GM23338 (cell line): ENCODE data around the gene ESR1. TPM values are rescaled to one million over a fixed set of nuclear protein-coding genes. Genes with fewer than 3 reads are reported as not detected.

ENCODE experiments used
- ATAC-seq: fragments of 200-7000 bp; cut with Tn5 transposase; 3 replicates; pipeline ENCODE4 v1.9.1; 2020
- DNase-seq: peaks from one replicate; pipeline ENCODE4 v3.0.0-alpha.2; 2015; ENCODE audit warnings: low spot score
- H2AFZ ChIP-seq: fragments of 200-600 bp; sonication (generic); 2 replicates; pipeline ENCODE4 v1.8.0; 2016; ENCODE audit warnings: antibody characterized with exemption, mild to moderate bottlenecking, moderate library complexity
- H3F3A ChIP-seq: fragments of 200-600 bp; sonication (generic); replicated peaks from 2 replicates; pipeline ENCODE4 v1.8.0; 2017; ENCODE audit warnings: antibody characterized with exemption, mixed run types, low read depth
- H3K27ac ChIP-seq: fragments of 200-600 bp; sonication (generic); 2 replicates; pipeline ENCODE4 v1.6.1; 2016; ENCODE audit warnings: low read depth
- H3K27me3 ChIP-seq: fragments of 200-600 bp; sonication (generic); 2 replicates; pipeline ENCODE4 v1.8.0; 2016; ENCODE audit warnings: mild to moderate bottlenecking, mixed run types, moderate library complexity; ENCODE audit not compliant: insufficient read depth
- H3K36me3 ChIP-seq: fragments of 200-600 bp; sonication (generic); 2 replicates; pipeline ENCODE4 v1.8.0; 2016; ENCODE audit warnings: mild to moderate bottlenecking; ENCODE audit not compliant: insufficient read depth
- H3K4me1 ChIP-seq: fragments of 200-600 bp; sonication (generic); 2 replicates; pipeline ENCODE4 v1.8.0; 2016; ENCODE audit warnings: mild to moderate bottlenecking, moderate library complexity; ENCODE audit not compliant: insufficient read depth
- H3K4me2 ChIP-seq: fragments of 200-600 bp; sonication (generic); 2 replicates; pipeline ENCODE4 v1.7.1; 2017; ENCODE audit warnings: mixed run types
- H3K4me3 ChIP-seq: fragments of 200-600 bp; sonication (generic); 2 replicates; pipeline ENCODE4 v1.6.1; 2016; ENCODE audit warnings: mixed run types
- H3K79me2 ChIP-seq: fragments of 200-600 bp; sonication (generic); replicated peaks from 2 replicates; pipeline ENCODE4 v1.8.0; 2017; ENCODE audit warnings: mild to moderate bottlenecking; ENCODE audit not compliant: insufficient read depth
- H3K9me2 ChIP-seq: fragments of 200-600 bp; sonication (generic); 2 replicates; pipeline ENCODE4 v1.8.0; 2017; ENCODE audit not compliant: insufficient read depth
- H4K20me1 ChIP-seq: fragments of 200-600 bp; sonication (generic); replicated peaks from 2 replicates; pipeline ENCODE4 v1.8.0; 2017; ENCODE audit warnings: mild to moderate bottlenecking; ENCODE audit not compliant: insufficient read depth
- H3K27ac Mint-ChIP-seq: 2 replicates; pipeline ENCODE4 v1.8.0; 2020; ENCODE audit warnings: inconsistent platforms, mild to moderate bottlenecking, moderate library complexity, mixed read lengths
- H3K27me3 Mint-ChIP-seq: 3 replicates; pipeline ENCODE4 v1.8.0; 2022; ENCODE audit warnings: low read depth, mild to moderate bottlenecking, moderate library complexity, mixed read lengths, inconsistent platforms; ENCODE audit not compliant: insufficient read depth, poor library complexity
- H3K36me3 Mint-ChIP-seq: 3 replicates; pipeline ENCODE4 v1.8.0; 2021; ENCODE audit warnings: low read depth, mild to moderate bottlenecking, inconsistent platforms, moderate library complexity, mixed read lengths
- H3K4me1 Mint-ChIP-seq: 3 replicates; pipeline ENCODE4 v1.8.0; 2020; ENCODE audit warnings: mild to moderate bottlenecking, inconsistent platforms, mixed read lengths
- H3K4me3 Mint-ChIP-seq: 3 replicates; pipeline ENCODE4 v1.8.0; 2021; ENCODE audit warnings: moderate library complexity, mild to moderate bottlenecking, inconsistent platforms, mixed read lengths
- H3K9me3 Mint-ChIP-seq: 3 replicates; pipeline ENCODE4 v1.8.0; 2020; ENCODE audit warnings: moderate library complexity, mild to moderate bottlenecking, inconsistent platforms, mixed read lengths
- EZH2phosphoT487 ChIP-seq: fragments of 200-600 bp; sonication (generic); IDR thresholded peaks from one replicate; pipeline ENCODE4 v1.8.1; 2018; ENCODE audit warnings: antibody characterized with exemption; ENCODE audit not compliant: unreplicated experiment
- NANOG ChIP-seq: IDR thresholded peaks from 2 replicates; pipeline ENCODE4 v1.6.1; 2016; ENCODE audit warnings: antibody characterized with exemption, borderline replicate concordance
- long read RNA-seq: library from polyadenylated mRNA; unstranded; transcript quantifications from one replicate; pipeline ENCODE4 v2.0.0, GENCODE V29; 2020; ENCODE audit not compliant: unreplicated experiment
- polyA plus RNA-seq: library from polyadenylated mRNA; unstranded; fragments of >200 nt; fragmentation: Nextera tagmentation; extraction: Ambion mirVana; gene quantifications from 2 replicates; pipeline ENCODE4 v1.2.1, GENCODE V29; 2016
- total RNA-seq: library from RNA; depleted of rRNA; stranded (reverse); fragments of >200 nt; shearing (Covaris generic); gene quantifications from 2 replicates; pipeline ENCODE4 v1.2.3, GENCODE V29; 2014; rRNA removed
- TF ChIP-seq, protein P1 (sequence below): IDR thresholded peaks from 2 replicates; pipeline ENCODE4 v1.6.1; 2016; ENCODE audit warnings: antibody characterized with exemption
- TF ChIP-seq, protein P2 (sequence below): fragments of 250-450 bp; sonication (Bioruptor Pico); IDR thresholded peaks from 2 replicates; pipeline ENCODE4 v1.5.0; 2020; ENCODE audit warnings: mild to moderate bottlenecking, moderate library complexity
- TF ChIP-seq, protein P3 (sequence below), 2 experiments: fragments of 200-600 bp in 1 of 2; sonication (generic) in 1 of 2; conservative IDR thresholded peaks; 2 replicates each; pipeline versions ENCODE4 v1.5.1 to v1.6.1; 2016 to 2017; ENCODE audit warnings: antibody characterized with exemption in 2 of 2, low read depth in 2 of 2, mild to moderate bottlenecking in 2 of 2, moderate library complexity in 1 of 2

Gene ESR1
- total RNA-seq (0.94 TPM in 1 of 2 replicates, not detected in the other), polyA plus RNA-seq (0.24 TPM in 1 of 2 replicates, not detected in the other)
- long read RNA-seq: 0 reads

DNA sequence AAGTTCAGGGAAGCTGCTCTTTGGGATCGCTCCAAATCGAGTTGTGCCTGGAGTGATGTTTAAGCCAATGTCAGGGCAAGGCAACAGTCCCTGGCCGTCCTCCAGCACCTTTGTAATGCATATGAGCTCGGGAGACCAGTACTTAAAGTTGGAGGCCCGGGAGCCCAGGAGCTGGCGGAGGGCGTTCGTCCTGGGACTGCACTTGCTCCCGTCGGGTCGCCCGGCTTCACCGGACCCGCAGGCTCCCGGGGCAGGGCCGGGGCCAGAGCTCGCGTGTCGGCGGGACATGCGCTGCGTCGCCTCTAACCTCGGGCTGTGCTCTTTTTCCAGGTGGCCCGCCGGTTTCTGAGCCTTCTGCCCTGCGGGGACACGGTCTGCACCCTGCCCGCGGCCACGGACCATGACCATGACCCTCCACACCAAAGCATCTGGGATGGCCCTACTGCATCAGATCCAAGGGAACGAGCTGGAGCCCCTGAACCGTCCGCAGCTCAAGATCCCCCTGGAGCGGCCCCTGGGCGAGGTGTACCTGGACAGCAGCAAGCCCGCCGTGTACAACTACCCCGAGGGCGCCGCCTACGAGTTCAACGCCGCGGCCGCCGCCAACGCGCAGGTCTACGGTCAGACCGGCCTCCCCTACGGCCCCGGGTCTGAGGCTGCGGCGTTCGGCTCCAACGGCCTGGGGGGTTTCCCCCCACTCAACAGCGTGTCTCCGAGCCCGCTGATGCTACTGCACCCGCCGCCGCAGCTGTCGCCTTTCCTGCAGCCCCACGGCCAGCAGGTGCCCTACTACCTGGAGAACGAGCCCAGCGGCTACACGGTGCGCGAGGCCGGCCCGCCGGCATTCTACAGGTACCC, at the start of gene ESR1:
Gene ESR1, plus strand, starts transcription at position 170 of the 858 bp plus-strand sequence. Its CDS starts 231 bp downstream, at position 401.
- Histone ChIP-seq H3K36me3 (no peaks in the 10 kb centered on the region), H3K27ac (no peak within 1 kb of the TSS), H4K20me1 (0 out of 2 replicates have a peak, but pooled peaks cover 8% of the 10 kb centered on the region), H3K4me3 (peak within 1 kb of the TSS; percentile 76), H3K4me1 (peaks cover 10% of the 10 kb centered on the region), H2AFZ (peak within 1 kb of the TSS; percentile 97), H3K4me2 (peak within 1 kb of the TSS; percentile 88), H3K9me2 (no peaks in the 10 kb centered on the region), H3F3A (no peaks in the 10 kb centered on the region), H3K27me3 (peaks cover 59% of the 10 kb centered on the region), H3K79me2 (no peaks in the 10 kb centered on the region)
- ATAC-seq (peak; percentile 85), DNase-seq (peak; percentile 89)
- no peak within 1 kb of the TSS for H3K27ac Mint-ChIP-seq
- H3K27me3 Mint-ChIP-seq: peaks cover 45% of the 10 kb centered on the region
- no peaks in the 10 kb centered on the region for H3K36me3 Mint-ChIP-seq
- TF ChIP-seq, protein P1, sequence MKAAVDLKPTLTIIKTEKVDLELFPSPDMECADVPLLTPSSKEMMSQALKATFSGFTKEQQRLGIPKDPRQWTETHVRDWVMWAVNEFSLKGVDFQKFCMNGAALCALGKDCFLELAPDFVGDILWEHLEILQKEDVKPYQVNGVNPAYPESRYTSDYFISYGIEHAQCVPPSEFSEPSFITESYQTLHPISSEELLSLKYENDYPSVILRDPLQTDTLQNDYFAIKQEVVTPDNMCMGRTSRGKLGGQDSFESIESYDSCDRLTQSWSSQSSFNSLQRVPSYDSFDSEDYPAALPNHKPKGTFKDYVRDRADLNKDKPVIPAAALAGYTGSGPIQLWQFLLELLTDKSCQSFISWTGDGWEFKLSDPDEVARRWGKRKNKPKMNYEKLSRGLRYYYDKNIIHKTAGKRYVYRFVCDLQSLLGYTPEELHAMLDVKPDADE: no peak
- no peak for TF ChIP-seq NANOG
- peak; percentile 52 for TF ChIP-seq EZH2phosphoT487
- TF ChIP-seq, protein P2, sequence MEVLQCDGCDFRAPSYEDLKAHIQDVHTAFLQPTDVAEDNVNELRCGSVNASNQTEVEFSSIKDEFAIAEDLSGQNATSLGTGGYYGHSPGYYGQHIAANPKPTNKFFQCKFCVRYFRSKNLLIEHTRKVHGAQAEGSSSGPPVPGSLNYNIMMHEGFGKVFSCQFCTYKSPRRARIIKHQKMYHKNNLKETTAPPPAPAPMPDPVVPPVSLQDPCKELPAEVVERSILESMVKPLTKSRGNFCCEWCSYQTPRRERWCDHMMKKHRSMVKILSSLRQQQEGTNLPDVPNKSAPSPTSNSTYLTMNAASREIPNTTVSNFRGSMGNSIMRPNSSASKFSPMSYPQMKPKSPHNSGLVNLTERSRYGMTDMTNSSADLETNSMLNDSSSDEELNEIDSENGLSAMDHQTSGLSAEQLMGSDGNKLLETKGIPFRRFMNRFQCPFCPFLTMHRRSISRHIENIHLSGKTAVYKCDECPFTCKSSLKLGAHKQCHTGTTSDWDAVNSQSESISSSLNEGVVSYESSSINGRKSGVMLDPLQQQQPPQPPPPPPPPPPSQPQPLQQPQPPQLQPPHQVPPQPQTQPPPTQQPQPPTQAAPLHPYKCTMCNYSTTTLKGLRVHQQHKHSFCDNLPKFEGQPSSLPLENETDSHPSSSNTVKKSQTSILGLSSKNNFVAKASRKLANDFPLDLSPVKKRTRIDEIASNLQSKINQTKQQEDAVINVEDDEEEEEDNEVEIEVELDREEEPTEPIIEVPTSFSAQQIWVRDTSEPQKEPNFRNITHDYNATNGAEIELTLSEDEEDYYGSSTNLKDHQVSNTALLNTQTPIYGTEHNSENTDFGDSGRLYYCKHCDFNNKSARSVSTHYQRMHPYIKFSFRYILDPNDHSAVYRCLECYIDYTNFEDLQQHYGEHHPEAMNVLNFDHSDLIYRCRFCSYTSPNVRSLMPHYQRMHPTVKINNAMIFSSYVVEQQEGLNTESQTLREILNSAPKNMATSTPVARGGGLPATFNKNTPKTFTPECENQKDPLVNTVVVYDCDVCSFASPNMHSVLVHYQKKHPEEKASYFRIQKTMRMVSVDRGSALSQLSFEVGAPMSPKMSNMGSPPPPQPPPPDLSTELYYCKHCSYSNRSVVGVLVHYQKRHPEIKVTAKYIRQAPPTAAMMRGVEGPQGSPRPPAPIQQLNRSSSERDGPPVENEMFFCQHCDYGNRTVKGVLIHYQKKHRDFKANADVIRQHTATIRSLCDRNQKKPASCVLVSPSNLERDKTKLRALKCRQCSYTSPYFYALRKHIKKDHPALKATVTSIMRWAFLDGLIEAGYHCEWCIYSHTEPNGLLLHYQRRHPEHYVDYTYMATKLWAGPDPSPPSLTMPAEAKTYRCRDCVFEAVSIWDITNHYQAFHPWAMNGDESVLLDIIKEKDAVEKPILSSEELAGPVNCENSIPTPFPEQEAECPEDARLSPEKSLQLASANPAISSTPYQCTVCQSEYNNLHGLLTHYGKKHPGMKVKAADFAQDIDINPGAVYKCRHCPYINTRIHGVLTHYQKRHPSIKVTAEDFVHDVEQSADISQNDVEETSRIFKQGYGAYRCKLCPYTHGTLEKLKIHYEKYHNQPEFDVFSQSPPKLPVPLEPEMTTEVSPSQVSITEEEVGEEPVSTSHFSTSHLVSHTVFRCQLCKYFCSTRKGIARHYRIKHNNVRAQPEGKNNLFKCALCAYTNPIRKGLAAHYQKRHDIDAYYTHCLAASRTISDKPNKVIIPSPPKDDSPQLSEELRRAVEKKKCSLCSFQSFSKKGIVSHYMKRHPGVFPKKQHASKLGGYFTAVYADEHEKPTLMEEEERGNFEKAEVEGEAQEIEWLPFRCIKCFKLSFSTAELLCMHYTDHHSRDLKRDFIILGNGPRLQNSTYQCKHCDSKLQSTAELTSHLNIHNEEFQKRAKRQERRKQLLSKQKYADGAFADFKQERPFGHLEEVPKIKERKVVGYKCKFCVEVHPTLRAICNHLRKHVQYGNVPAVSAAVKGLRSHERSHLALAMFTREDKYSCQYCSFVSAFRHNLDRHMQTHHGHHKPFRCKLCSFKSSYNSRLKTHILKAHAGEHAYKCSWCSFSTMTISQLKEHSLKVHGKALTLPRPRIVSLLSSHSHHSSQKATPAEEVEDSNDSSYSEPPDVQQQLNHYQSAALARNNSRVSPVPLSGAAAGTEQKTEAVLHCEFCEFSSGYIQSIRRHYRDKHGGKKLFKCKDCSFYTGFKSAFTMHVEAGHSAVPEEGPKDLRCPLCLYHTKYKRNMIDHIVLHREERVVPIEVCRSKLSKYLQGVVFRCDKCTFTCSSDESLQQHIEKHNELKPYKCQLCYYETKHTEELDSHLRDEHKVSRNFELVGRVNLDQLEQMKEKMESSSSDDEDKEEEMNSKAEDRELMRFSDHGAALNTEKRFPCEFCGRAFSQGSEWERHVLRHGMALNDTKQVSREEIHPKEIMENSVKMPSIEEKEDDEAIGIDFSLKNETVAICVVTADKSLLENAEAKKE (CRISPR knock-in tag): no peak
- TF ChIP-seq, protein P3, sequence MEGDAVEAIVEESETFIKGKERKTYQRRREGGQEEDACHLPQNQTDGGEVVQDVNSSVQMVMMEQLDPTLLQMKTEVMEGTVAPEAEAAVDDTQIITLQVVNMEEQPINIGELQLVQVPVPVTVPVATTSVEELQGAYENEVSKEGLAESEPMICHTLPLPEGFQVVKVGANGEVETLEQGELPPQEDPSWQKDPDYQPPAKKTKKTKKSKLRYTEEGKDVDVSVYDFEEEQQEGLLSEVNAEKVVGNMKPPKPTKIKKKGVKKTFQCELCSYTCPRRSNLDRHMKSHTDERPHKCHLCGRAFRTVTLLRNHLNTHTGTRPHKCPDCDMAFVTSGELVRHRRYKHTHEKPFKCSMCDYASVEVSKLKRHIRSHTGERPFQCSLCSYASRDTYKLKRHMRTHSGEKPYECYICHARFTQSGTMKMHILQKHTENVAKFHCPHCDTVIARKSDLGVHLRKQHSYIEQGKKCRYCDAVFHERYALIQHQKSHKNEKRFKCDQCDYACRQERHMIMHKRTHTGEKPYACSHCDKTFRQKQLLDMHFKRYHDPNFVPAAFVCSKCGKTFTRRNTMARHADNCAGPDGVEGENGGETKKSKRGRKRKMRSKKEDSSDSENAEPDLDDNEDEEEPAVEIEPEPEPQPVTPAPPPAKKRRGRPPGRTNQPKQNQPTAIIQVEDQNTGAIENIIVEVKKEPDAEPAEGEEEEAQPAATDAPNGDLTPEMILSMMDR (conservative IDR thresholded peaks at IDR 0.05; ENCODE audit: low read depth in 2 of 2): no peak
- H3K4me1 Mint-ChIP-seq: peaks cover 21% of the 10 kb centered on the region
- H3K9me3 Mint-ChIP-seq: no peaks in the 10 kb centered on the region; the same call in 2 of the 3 replicates
- peak within 1 kb of the TSS; percentile 82 for H3K4me3 Mint-ChIP-seq
